Neural cell (in vitro differentiated cells): ENCODE results near the gene FRMD4A.

Source experiments
- CTCF ChIP-seq: fragments of 450-650 bp; IDR thresholded peaks from 2 replicates; pipeline ENCODE4 v1.5.1; 2014; ENCODE audit warnings: antibody characterized with exemption, mild to moderate bottlenecking, moderate library complexity; ENCODE audit not compliant: poor library complexity, severe bottlenecking
- EP300 ChIP-seq: fragments of 450-650 bp; conservative IDR thresholded peaks from 2 replicates; pipeline ENCODE4 v1.6.1; 2014; ENCODE audit warnings: antibody characterized with exemption, mild to moderate bottlenecking, moderate library complexity; ENCODE audit not compliant: poor library complexity, severe bottlenecking
- EZH2 ChIP-seq: fragments of 200-600, 300-800 bp; shearing (Covaris generic), sonication (generic); IDR thresholded peaks from 2 replicates; pipeline ENCODE4 v1.6.1; 2014; ENCODE audit warnings: antibody characterized with exemption, low read length, borderline replicate concordance, mild to moderate bottlenecking; ENCODE audit not compliant: insufficient read depth, poor library complexity, severe bottlenecking
- TAF1 ChIP-seq: IDR thresholded peaks from 2 replicates; pipeline ENCODE4 v1.6.1; 2012; ENCODE audit warnings: low read depth

DNA sequence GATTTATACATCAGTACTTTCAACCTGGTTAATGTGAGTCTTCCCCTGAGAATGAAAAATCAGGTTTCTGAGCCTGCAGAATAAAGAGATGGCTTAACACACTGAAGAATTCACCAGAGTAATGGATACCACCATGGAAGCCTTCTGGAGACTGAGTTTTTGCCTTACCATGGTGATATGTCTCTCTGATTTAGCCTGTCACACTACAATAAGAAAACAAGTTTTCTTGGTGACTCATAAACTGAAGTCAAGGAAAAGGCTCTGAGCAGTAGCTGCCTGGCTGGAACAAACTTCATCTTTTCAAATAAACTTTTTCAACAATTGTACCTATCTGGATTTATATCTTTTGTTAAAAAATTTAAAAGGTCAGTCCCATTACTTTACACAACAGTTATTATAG is 515.0 kb downstream of the FRMD4A start:
- TF ChIP-seq CTCF (no peak), EP300 (no peak), EZH2 (no peak), TAF1 (no peak)
